GM12865 (cell line): ENCODE measurements around the gene IGFBP3.

Experiments
- DNase-seq: peaks from one replicate; pipeline ENCODE4 v3.0.0; 2010; ENCODE audit warnings: low read depth
- H3K4me3 ChIP-seq: 2 replicates; pipeline ENCODE4 v1.5.1; 2011; ENCODE audit warnings: mild to moderate bottlenecking, low read depth, low read length, control low read depth
- CTCF ChIP-seq: IDR thresholded peaks from 2 replicates; pipeline ENCODE4 v1.5.1; 2011; ENCODE audit warnings: low read length, control low read depth, low read depth, inconsistent platforms; ENCODE audit not compliant: insufficient read depth; ENCODE audit errors: missing control alignments

IGFBP3 gene

GRCh38 chr7:45909561-45909960 is 11.5 kb downstream of the IGFBP3 start:
- no peak overlapping the region for H3K4me3 ChIP-seq
- TF ChIP-seq CTCF: no peak
- no peak for DNase-seq

- TF ChIP-seq CTCF: no peak
- no peak for DNase-seq
- H3K4me3 ChIP-seq: no peak overlapping the region
These were observed 18.3 kb downstream of the IGFBP3 start for GRCh38 chr7:45902820-45903219.

- H3K4me3 ChIP-seq: no peak overlapping the region
- DNase-seq: no peak
- no peak for TF ChIP-seq CTCF
These were observed 19.5 kb downstream of the IGFBP3 start for GRCh38 chr7:45901566-45901965.

- no peak for DNase-seq
- H3K4me3 ChIP-seq: no peak overlapping the region
- no peak for TF ChIP-seq CTCF
These were observed 22.9 kb downstream of the IGFBP3 start for GRCh38 chr7:45898222-45898621.

GRCh38 chr7:45897042-45897690 is 23.9 kb downstream of the IGFBP3 start:
- no peak overlapping the region for H3K4me3 ChIP-seq
- no peak for TF ChIP-seq CTCF
- no peak for DNase-seq

GRCh38 chr7:45894665-45895062 is 26.4 kb downstream of the IGFBP3 start:
- no peak for DNase-seq
- no peak overlapping the region for H3K4me3 ChIP-seq
- TF ChIP-seq CTCF: no peak

GRCh38 chr7:45893996-45894664 is 26.9 kb downstream of the IGFBP3 start:
- H3K4me3 ChIP-seq: no peak overlapping the region
- no peak for DNase-seq
- TF ChIP-seq CTCF: no peak
